Sigmoid colon (tissue), 4 donors: Measurements from ENCODE around the gene GFPT1.

ENCODE experiments used
- POLR2AphosphoS5 ChIP-seq, 4 donors: sonication (generic); formaldehyde crosslinking; IDR thresholded peaks; one replicate each; pipeline ENCODE4 v1.6.1; 2017; ENCODE audit warnings: antibody characterized with exemption in 4 of 4
- TF ChIP-seq, protein P1 (sequence below), 4 experiments: fragments of 450-650 bp in 3 of 4; fragments of 200-600 bp in 1 of 4; IDR thresholded peaks; one replicate each; pipeline ENCODE4 v1.5.1; 2016 to 2019; ENCODE audit warnings: antibody characterized with exemption in 4 of 4, mild to moderate bottlenecking in 3 of 4, moderate library complexity in 2 of 4

- TF ChIP-seq, protein P1, sequence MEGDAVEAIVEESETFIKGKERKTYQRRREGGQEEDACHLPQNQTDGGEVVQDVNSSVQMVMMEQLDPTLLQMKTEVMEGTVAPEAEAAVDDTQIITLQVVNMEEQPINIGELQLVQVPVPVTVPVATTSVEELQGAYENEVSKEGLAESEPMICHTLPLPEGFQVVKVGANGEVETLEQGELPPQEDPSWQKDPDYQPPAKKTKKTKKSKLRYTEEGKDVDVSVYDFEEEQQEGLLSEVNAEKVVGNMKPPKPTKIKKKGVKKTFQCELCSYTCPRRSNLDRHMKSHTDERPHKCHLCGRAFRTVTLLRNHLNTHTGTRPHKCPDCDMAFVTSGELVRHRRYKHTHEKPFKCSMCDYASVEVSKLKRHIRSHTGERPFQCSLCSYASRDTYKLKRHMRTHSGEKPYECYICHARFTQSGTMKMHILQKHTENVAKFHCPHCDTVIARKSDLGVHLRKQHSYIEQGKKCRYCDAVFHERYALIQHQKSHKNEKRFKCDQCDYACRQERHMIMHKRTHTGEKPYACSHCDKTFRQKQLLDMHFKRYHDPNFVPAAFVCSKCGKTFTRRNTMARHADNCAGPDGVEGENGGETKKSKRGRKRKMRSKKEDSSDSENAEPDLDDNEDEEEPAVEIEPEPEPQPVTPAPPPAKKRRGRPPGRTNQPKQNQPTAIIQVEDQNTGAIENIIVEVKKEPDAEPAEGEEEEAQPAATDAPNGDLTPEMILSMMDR (IDR thresholded peaks at IDR 0.05) = no peak
- TF ChIP-seq POLR2AphosphoS5 (IDR thresholded peaks at IDR 0.05) = no peak
Observed at GRCh38 chr2:69411120-69411519, 24.1 kb upstream of the GFPT1 start.
